ENCODE data around the gene BCL3. TPM values are rescaled to one million over a fixed set of nuclear protein-coding genes. Genes with fewer than 3 reads are reported as not detected.

BCL3 gene
- total and polyA plus RNA-seq, 9 donors, result 2.7 to 19.2 (median 14.5) TPM

DNA sequence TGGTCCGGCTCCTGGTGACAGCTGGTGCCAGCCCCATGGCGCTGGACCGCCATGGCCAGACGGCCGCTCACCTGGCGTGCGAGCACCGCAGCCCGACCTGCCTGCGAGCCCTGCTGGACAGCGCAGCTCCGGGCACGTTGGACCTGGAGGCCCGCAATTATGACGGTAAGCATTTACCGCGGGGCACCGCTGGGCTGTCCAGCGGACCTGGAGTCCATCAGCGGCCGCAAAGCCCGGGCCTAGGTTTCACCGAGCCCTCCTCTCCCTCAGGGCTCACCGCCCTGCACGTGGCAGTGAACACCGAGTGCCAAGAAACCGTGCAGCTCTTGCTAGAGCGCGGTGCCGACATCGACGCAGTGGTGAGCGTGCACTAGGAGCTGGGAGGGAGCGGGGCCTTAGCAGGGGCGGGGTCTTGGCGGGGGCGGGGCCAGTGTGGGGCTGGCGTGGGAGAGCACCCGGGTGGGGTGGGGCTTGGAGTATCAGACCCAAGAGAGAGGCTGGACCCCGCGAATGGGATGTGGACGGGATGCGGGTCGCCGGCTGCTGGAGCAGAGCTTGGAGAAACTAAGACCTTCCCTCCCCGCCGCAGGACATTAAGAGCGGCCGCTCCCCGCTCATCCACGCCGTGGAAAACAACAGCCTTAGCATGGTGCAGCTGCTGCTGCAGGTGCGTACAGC is 8.7 kb downstream of the BCL3 start:
- H3K27me3 ChIP-seq (ENCODE audit: control insufficient read depth, insufficient read depth, low read length), result no peaks in the 10 kb centered on the region
- peaks cover 61% of the 10 kb centered on the region for H3K4me1 ChIP-seq (ENCODE audit: control insufficient read depth, insufficient read depth, low read length)
- H3K27ac ChIP-seq (ENCODE audit: low read length), result peak overlapping the region; percentile 88
- H3K4me3 ChIP-seq (ENCODE audit: low read length), result peak overlapping the region; percentile 57
- WGBS (ENCODE audit: insufficient coverage), result 22% methylated on average over 49 of the region's 53 CpGs
- H3K9me3 ChIP-seq (replicated peaks; ENCODE audit: control insufficient read depth, low read depth, low read length), result no peaks in the 10 kb centered on the region
- peak; percentile 83 for DNase-seq
- H3K36me3 ChIP-seq (ENCODE audit: control insufficient read depth, insufficient read depth, low read length), result peaks cover 36% of the 10 kb centered on the region

DNA sequence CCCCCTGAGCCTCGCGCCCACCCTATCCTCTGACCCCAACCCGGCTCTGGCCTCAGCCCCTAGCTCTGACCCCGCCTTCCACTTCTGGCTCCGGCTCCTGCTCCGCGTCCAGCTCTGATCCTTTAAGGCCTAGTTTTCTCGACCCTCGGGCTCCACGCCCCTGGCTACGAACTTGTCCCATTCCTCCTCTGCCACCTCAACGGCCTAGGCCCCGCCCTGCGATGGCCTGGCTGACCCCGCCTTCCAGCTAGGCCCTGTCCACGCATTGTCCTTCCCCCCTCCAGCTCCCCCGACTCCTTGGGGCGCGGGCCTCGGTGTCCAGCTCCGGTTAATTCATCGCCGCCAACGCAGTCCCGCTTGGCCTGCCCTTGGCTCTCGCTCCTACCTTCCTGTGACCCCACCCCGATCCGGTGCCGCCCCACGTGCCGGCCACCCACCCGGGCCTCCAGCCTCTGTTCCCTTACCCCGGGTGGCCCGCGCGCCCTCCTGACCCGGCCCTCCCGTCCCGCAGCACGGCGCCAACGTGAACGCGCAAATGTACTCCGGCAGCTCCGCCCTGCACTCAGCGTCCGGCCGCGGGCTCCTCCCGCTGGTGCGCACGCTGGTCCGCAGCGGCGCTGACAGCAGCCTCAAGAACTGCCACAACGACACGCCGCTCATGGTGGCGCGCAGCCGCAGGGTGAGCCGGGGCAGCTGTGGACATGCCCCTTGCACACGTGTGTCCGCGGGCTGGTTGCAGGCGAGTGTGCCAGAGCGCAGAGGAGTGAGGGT is 9.4 kb downstream of the BCL3 start:
- peaks cover 31% of the 10 kb centered on the region for H3K36me3 ChIP-seq (ENCODE audit: control insufficient read depth, insufficient read depth, low read length)

GRCh38 chr19:44758596-44758995 is 10.1 kb downstream of the BCL3 start:
- 39% methylated on average over 9 of the region's 9 CpGs for WGBS (ENCODE audit: insufficient coverage)
- H3K27ac ChIP-seq (ENCODE audit: low read length), result peak overlapping the region; percentile 66
- H3K4me3 ChIP-seq (ENCODE audit: low read length), result peak overlapping the region; percentile 57
- H3K36me3 ChIP-seq (ENCODE audit: control insufficient read depth, insufficient read depth, low read length), result peaks cover 31% of the 10 kb centered on the region
- DNase-seq, result peak; percentile 45
- no peaks in the 10 kb centered on the region for H3K27me3 ChIP-seq (ENCODE audit: control insufficient read depth, insufficient read depth, low read length)
- peaks cover 49% of the 10 kb centered on the region for H3K4me1 ChIP-seq (ENCODE audit: control insufficient read depth, insufficient read depth, low read length)
- H3K9me3 ChIP-seq (replicated peaks; ENCODE audit: control insufficient read depth, low read depth, low read length), result no peaks in the 10 kb centered on the region

More for the DNA sequence above, 9.4 kb downstream of the BCL3 start:
- H3K27ac ChIP-seq (ENCODE audit: low read length), result peak overlapping the region; percentile 88
- H3K27me3 ChIP-seq (ENCODE audit: control insufficient read depth, insufficient read depth, low read length), result no peaks in the 10 kb centered on the region
- H3K9me3 ChIP-seq (replicated peaks; ENCODE audit: control insufficient read depth, low read depth, low read length), result no peaks in the 10 kb centered on the region
- peak overlapping the region; percentile 57 for H3K4me3 ChIP-seq (ENCODE audit: low read length)
- peaks cover 56% of the 10 kb centered on the region for H3K4me1 ChIP-seq (ENCODE audit: control insufficient read depth, insufficient read depth, low read length)
- WGBS (ENCODE audit: insufficient coverage), result 8% methylated on average over 68 of the region's 68 CpGs
- peak; percentile 90 for DNase-seq

GRCh38 chr19:44759083-44759804 is 10.7 kb downstream of the BCL3 start:
- Histone ChIP-seq H3K27ac (ENCODE audit: low read length) (no peak overlapping the region), H3K4me1 (ENCODE audit: control insufficient read depth, insufficient read depth, low read length) (peaks cover 42% of the 10 kb centered on the region), H3K4me3 (ENCODE audit: low read length) (no peak overlapping the region), H3K36me3 (ENCODE audit: control insufficient read depth, insufficient read depth, low read length) (peaks cover 31% of the 10 kb centered on the region), H3K27me3 (ENCODE audit: control insufficient read depth, insufficient read depth, low read length) (no peaks in the 10 kb centered on the region), H3K9me3 (replicated peaks; ENCODE audit: control insufficient read depth, low read depth, low read length) (no peaks in the 10 kb centered on the region)
- DNase-seq, result no peak
- WGBS (ENCODE audit: insufficient coverage), result 58% methylated on average over 4 of the region's 10 CpGs

DNA sequence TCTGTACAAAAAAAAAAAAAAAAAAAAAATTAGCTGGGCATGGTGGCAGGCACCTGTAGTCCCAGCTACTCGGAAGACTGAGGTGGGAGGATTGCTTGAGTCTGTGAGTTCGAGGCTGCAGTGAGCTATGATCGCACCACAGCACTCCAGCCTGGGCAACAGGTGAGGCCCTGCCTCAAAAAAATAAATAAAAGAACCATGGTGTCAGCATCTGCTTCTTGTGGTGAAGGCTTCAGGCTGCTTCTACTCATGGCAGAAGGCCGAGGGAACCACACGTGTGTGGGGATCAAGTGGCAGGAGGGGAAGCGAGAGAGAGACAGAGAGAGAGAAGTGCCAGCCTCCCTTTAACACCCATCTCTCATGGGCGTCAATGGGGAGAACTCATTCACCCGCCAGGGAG is 13.5 kb downstream of the BCL3 start:
- peaks cover 17% of the 10 kb centered on the region for H3K36me3 ChIP-seq (ENCODE audit: control insufficient read depth, insufficient read depth, low read length)
- no peak overlapping the region for H3K4me3 ChIP-seq (ENCODE audit: low read length)
- H3K27ac ChIP-seq (ENCODE audit: low read length), result no peak overlapping the region
- no peak for DNase-seq
- H3K27me3 ChIP-seq (ENCODE audit: control insufficient read depth, insufficient read depth, low read length), result no peaks in the 10 kb centered on the region
- WGBS (ENCODE audit: insufficient coverage), result 59% methylated on average over 4 of the region's 8 CpGs
- no peaks in the 10 kb centered on the region for H3K9me3 ChIP-seq (replicated peaks; ENCODE audit: control insufficient read depth, low read depth, low read length)
- peaks cover 15% of the 10 kb centered on the region for H3K4me1 ChIP-seq (ENCODE audit: control insufficient read depth, insufficient read depth, low read length)

- 81% methylated on average over 17 of the region's 22 CpGs for WGBS (ENCODE audit: insufficient coverage)
- Histone ChIP-seq H3K36me3 (ENCODE audit: control insufficient read depth, insufficient read depth, low read length) (peaks cover 2% of the 10 kb centered on the region), H3K4me1 (ENCODE audit: control insufficient read depth, insufficient read depth, low read length) (no peaks in the 10 kb centered on the region), H3K4me3 (ENCODE audit: low read length) (no peak overlapping the region), H3K9me3 (replicated peaks; ENCODE audit: control insufficient read depth, low read depth, low read length) (no peaks in the 10 kb centered on the region), H3K27ac (ENCODE audit: low read length) (no peak overlapping the region), H3K27me3 (ENCODE audit: control insufficient read depth, insufficient read depth, low read length) (no peaks in the 10 kb centered on the region)
- DNase-seq, result no peak
Observed at GRCh38 chr19:44765033-44765948, 16.8 kb downstream of the BCL3 start.

DNA sequence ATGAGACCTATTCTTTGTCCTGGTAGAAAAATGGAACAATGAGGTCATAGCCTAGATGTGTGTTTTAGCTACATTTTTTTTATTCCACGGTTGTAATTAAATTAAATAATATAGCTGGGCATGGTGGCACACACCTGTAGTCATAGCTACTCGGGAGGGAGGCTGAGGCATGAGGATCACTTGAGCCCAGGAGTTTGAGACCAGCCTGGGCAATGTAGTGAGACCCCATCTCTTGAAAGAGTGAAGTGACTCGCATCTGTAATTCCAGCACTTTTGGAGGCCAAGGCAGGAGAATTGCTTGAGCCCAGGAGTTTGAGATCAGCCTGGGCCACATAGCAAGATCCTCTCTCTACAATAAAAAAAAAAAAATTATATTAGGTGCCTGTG is 17.4 kb downstream of the BCL3 start:
- no peak for DNase-seq
- Histone ChIP-seq H3K9me3 (replicated peaks; ENCODE audit: control insufficient read depth, low read depth, low read length) (no peaks in the 10 kb centered on the region), H3K4me3 (ENCODE audit: low read length) (no peak overlapping the region), H3K27ac (ENCODE audit: low read length) (no peak overlapping the region), H3K4me1 (ENCODE audit: control insufficient read depth, insufficient read depth, low read length) (no peaks in the 10 kb centered on the region), H3K36me3 (ENCODE audit: control insufficient read depth, insufficient read depth, low read length) (peaks cover 1% of the 10 kb centered on the region), H3K27me3 (ENCODE audit: control insufficient read depth, insufficient read depth, low read length) (no peaks in the 10 kb centered on the region)
- WGBS (ENCODE audit: insufficient coverage), result 78% methylated on average over 1 of the region's 3 CpGs

DNA sequence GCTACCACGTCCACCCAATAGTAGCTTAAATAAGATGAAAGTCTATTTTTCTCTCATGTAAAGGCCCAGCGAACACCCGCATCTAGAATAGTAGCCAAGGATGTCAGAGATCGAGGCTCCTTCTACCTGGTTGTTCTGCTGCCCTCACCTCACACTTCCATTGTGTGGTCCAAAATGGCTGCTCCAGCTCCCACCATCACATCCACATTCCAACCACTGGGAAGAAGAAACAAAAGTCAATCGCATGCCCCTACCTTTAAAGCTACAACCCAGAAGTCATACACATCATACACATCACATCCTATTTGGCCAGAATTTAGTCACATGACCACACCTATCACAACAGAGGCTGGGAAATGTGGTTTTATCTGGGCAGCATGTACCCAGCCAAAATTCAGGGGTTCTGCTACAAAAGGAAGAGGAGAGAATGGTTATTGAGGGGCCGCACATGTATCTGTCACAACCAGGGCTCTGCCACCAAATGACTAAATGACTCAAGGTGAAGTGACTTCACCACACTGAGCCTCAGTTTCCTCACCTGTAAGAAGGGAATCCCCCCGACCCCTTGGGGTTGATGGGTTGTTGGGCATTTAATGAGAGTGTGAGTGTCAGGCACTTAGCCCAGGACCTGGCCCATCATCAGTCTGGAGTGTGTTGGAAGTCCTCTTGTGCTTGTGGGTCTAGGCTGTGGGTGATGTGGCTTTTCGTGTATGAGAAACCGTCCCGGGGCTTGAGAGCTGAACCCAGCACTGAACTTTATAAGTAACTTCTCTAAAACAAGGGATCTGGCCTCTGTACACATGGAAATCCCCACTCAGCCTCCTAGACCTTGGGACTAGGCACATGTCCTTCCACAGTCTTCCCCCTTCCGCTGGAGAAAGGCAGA is 19.0 kb downstream of the BCL3 start:
- no peaks in the 10 kb centered on the region for H3K27me3 ChIP-seq (ENCODE audit: control insufficient read depth, insufficient read depth, low read length)
- H3K27ac ChIP-seq (ENCODE audit: low read length), result no peak overlapping the region
- H3K36me3 ChIP-seq (ENCODE audit: control insufficient read depth, insufficient read depth, low read length), result no peaks in the 10 kb centered on the region
- WGBS (ENCODE audit: insufficient coverage), result 82% methylated on average over 4 of the region's 11 CpGs
- H3K9me3 ChIP-seq (replicated peaks; ENCODE audit: control insufficient read depth, low read depth, low read length), result no peaks in the 10 kb centered on the region
- H3K4me1 ChIP-seq (ENCODE audit: control insufficient read depth, insufficient read depth, low read length), result peaks cover 6% of the 10 kb centered on the region
- no peak for DNase-seq
- no peak overlapping the region for H3K4me3 ChIP-seq (ENCODE audit: low read length)

Measured in muscle of leg (tissue), 11 donors.